Trophoblast cell (in vitro differentiated cells and primary cell): Measurements from ENCODE around the gene OSBPL8.

Experiments used
- DNase-seq, 2 donors: peaks; one replicate each; pipeline ENCODE4 v3.0.0-alpha.2; 2016
- H2AFZ ChIP-seq: 2 replicates; pipeline ENCODE4 v1.6.1; 2013; ENCODE audit warnings: low read length, moderate library complexity, mild to moderate bottlenecking; ENCODE audit not compliant: insufficient read depth, poor library complexity
- H2AK5ac ChIP-seq: 2 replicates; pipeline ENCODE4 v1.6.1; 2013; ENCODE audit warnings: mild to moderate bottlenecking, low read length
- H2BK120ac ChIP-seq: 2 replicates; pipeline ENCODE4 v1.6.1; 2013; ENCODE audit warnings: low read length, mild to moderate bottlenecking, moderate library complexity; ENCODE audit not compliant: insufficient read depth, poor library complexity
- H2BK12ac ChIP-seq: 2 replicates; pipeline ENCODE4 v1.6.1; 2013; ENCODE audit warnings: mild to moderate bottlenecking, low read length, moderate library complexity
- H2BK5ac ChIP-seq: 2 replicates; pipeline ENCODE4 v1.6.1; 2013; ENCODE audit warnings: low read length, low read depth, moderate library complexity, mild to moderate bottlenecking; ENCODE audit not compliant: poor library complexity
- H3K14ac ChIP-seq: 2 replicates; pipeline ENCODE4 v1.6.1; 2013; ENCODE audit warnings: mild to moderate bottlenecking, low read length
- H3K18ac ChIP-seq: 2 replicates; pipeline ENCODE4 v1.6.1; 2013; ENCODE audit warnings: mild to moderate bottlenecking, low read length
- H3K23ac ChIP-seq: 2 replicates; pipeline ENCODE4 v1.6.1; 2013; ENCODE audit warnings: low read length
- H3K27ac ChIP-seq: 2 replicates; pipeline ENCODE4 v1.5.1; 2013; ENCODE audit warnings: low read depth, mild to moderate bottlenecking, inconsistent platforms, low read length, moderate library complexity
- H3K27me3 ChIP-seq: 2 replicates; pipeline ENCODE4 v1.6.1; 2013; ENCODE audit warnings: inconsistent platforms, mild to moderate bottlenecking, low read length, moderate library complexity; ENCODE audit not compliant: insufficient read depth
- H3K36me3 ChIP-seq, 2 experiments: 1 replicate in 1 of 2; 2 replicates in 1 of 2; pipeline ENCODE4 v1.6.1; 2013; ENCODE audit warnings: low read length in 2 of 2, mild to moderate bottlenecking in 2 of 2, moderate library complexity in 1 of 2; ENCODE audit not compliant: insufficient read depth in 2 of 2, control insufficient read depth in 1 of 2
- H3K4ac ChIP-seq: 2 replicates; pipeline ENCODE4 v1.6.1; 2013; ENCODE audit warnings: low read depth, mild to moderate bottlenecking, low read length, moderate library complexity
- H3K4me1 ChIP-seq, 2 experiments: 1 replicate in 1 of 2; 2 replicates in 1 of 2; pipeline ENCODE4 v1.6.1; 2013; ENCODE audit warnings: low read length in 2 of 2, mild to moderate bottlenecking in 2 of 2, moderate library complexity in 1 of 2; ENCODE audit not compliant: insufficient read depth in 2 of 2, control insufficient read depth in 1 of 2
- H3K4me2 ChIP-seq: 2 replicates; pipeline ENCODE4 v1.6.1; 2013; ENCODE audit warnings: inconsistent platforms, mild to moderate bottlenecking, low read length, moderate library complexity
- H3K4me3 ChIP-seq: 2 replicates; pipeline ENCODE4 v1.5.1; 2013; ENCODE audit warnings: mild to moderate bottlenecking, low read depth, low read length, inconsistent platforms
- H3K79me1 ChIP-seq: one replicate; pipeline ENCODE4 v1.6.1; 2013; ENCODE audit warnings: low read length
- H3K79me2 ChIP-seq: 2 replicates; pipeline ENCODE4 v1.6.1; 2013; ENCODE audit warnings: low read length, mild to moderate bottlenecking; ENCODE audit not compliant: control insufficient read depth, insufficient read depth, poor library complexity
- H3K9ac ChIP-seq: 2 replicates; pipeline ENCODE4 v1.6.1; 2013; ENCODE audit warnings: mild to moderate bottlenecking, low read length
- H3K9me3 ChIP-seq: 2 replicates; pipeline ENCODE4 v1.6.1; 2013; ENCODE audit warnings: low read depth, mild to moderate bottlenecking, control low read depth, inconsistent platforms, low read length; ENCODE audit not compliant: insufficient read depth
- H4K12ac ChIP-seq: 2 replicates; pipeline ENCODE4 v1.6.1; 2013; ENCODE audit warnings: low read depth, mild to moderate bottlenecking, low read length, moderate library complexity
- H4K8ac ChIP-seq: 2 replicates; pipeline ENCODE4 v1.6.1; 2013; ENCODE audit warnings: low read depth, mild to moderate bottlenecking, low read length, moderate library complexity
- H4K91ac ChIP-seq: one replicate; pipeline ENCODE4 v1.6.1; 2013; ENCODE audit warnings: low read depth, mild to moderate bottlenecking, low read length, moderate library complexity
- WGBS: extraction: QIAGEN DNeasy Blood & Tissue Kit; methylation state at CpG from one replicate; pipeline ENCODE4 v1.1.7; 2013; ENCODE audit warnings: missing lambda C conversion rate; ENCODE audit not compliant: insufficient read length, insufficient coverage; ENCODE audit errors: extremely low coverage; 5-methylcytosine and 5-hydroxymethylcytosine counted together

The OSBPL8 gene

DNA sequence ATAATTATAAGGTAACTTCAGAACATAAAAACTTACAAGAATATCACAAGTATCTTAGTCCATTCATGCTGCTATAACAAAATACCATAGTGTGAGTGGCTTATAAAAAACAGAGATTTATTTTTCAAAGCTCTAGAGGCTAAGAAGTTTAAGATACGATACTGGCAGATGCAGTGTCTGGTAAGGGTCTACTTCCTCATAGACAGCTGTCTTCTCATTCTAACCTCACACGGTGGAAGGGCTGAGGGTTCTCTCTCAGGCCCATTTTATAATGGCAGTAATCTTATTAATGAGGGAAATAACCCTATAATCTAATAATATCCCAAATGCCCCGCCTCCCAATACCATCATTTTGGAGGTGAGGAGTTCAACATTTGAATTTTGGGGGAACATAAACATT, 23.7 kb upstream of the OSBPL8 start:
- Histone ChIP-seq H3K79me1 (no peaks in the 10 kb centered on the region), H3K27ac (no peak overlapping the region), H3K27me3 (no peaks in the 10 kb centered on the region), H4K8ac (no peak overlapping the region), H4K12ac (no peak overlapping the region), H3K23ac (no peak overlapping the region), H3K4ac (no peak overlapping the region), H3K36me3 (no peaks in the 10 kb centered on the region), H3K4me2 (no peak overlapping the region), H3K79me2 (no peaks in the 10 kb centered on the region), H3K14ac (no peak overlapping the region), H3K4me3 (no peak overlapping the region), H3K4me1 (no peaks in the 10 kb centered on the region), H3K9me3 (no peaks in the 10 kb centered on the region), H2AFZ (no peak overlapping the region), H2AK5ac (no peak overlapping the region), H4K91ac (no peak overlapping the region), H2BK12ac (no peak overlapping the region), H2BK120ac (no peak overlapping the region), H2BK5ac (no peak overlapping the region), H3K9ac (no peak overlapping the region), H3K18ac (no peak overlapping the region)
- DNase-seq: no peak
- no CpG with 5 or more reads among the region's 3 CpGs for WGBS

GRCh38 chr12:76573840-76574373, 14.3 kb upstream of the OSBPL8 start:
- no CpG with 5 or more reads among the region's 1 CpG for WGBS
- Histone ChIP-seq H3K23ac (no peak overlapping the region), H3K14ac (no peak overlapping the region), H3K4me2 (no peak overlapping the region), H2AK5ac (no peak overlapping the region), H3K4me1 (no peaks in the 10 kb centered on the region), H3K27me3 (no peaks in the 10 kb centered on the region), H3K4me3 (no peak overlapping the region), H4K8ac (no peak overlapping the region), H3K9me3 (peaks cover 3% of the 10 kb centered on the region), H3K27ac (no peak overlapping the region), H3K79me2 (no peaks in the 10 kb centered on the region), H2BK12ac (no peak overlapping the region), H3K4ac (no peak overlapping the region), H2AFZ (no peak overlapping the region), H3K18ac (no peak overlapping the region), H2BK5ac (no peak overlapping the region), H3K79me1 (no peaks in the 10 kb centered on the region), H2BK120ac (no peak overlapping the region), H4K12ac (no peak overlapping the region), H3K36me3 (no peaks in the 10 kb centered on the region), H3K9ac (no peak overlapping the region), H4K91ac (no peak overlapping the region)
- no peak for DNase-seq

DNA sequence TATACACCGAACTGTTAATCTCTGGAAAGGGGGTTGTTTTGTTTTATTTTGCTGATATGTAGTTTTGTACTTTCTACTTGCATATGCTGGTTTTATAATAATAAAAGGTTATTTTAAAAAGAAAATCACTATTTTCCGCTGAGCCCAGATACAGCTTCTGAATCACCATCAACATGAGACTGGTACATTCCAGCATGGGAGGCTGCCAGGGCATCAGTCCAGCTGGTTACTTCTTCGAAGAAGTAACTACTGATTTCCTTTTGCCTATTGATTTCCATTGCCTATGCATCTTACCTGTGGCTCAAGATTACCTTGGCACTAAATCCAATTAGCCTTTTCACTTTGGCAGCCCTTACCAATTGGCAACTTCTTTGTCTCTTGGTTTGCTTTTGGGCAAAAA, 11.7 kb upstream of the OSBPL8 start:
- no peak overlapping the region for H3K9ac ChIP-seq
- no peak overlapping the region for H2AFZ ChIP-seq
- H3K79me2 ChIP-seq: no peaks in the 10 kb centered on the region
- no peak overlapping the region for H2AK5ac ChIP-seq
- no peak overlapping the region for H3K23ac ChIP-seq
- peaks cover 3% of the 10 kb centered on the region for H3K9me3 ChIP-seq
- no peak overlapping the region for H2BK5ac ChIP-seq
- no peak overlapping the region for H3K4ac ChIP-seq
- WGBS: no CpG with 5 or more reads among the region's 3 CpGs
- no peaks in the 10 kb centered on the region for H3K36me3 ChIP-seq
- H3K27ac ChIP-seq: no peak overlapping the region
- H2BK12ac ChIP-seq: no peak overlapping the region
- no peak overlapping the region for H4K12ac ChIP-seq
- no peak for DNase-seq
- H4K8ac ChIP-seq: no peak overlapping the region
- H3K4me2 ChIP-seq: no peak overlapping the region
- H3K14ac ChIP-seq: no peak overlapping the region
- no peak overlapping the region for H2BK120ac ChIP-seq
- no peaks in the 10 kb centered on the region for H3K4me1 ChIP-seq
- H3K79me1 ChIP-seq: no peaks in the 10 kb centered on the region
- H3K4me3 ChIP-seq: no peak overlapping the region
- H3K18ac ChIP-seq: no peak overlapping the region
- H3K27me3 ChIP-seq: no peaks in the 10 kb centered on the region
- no peak overlapping the region for H4K91ac ChIP-seq

DNA sequence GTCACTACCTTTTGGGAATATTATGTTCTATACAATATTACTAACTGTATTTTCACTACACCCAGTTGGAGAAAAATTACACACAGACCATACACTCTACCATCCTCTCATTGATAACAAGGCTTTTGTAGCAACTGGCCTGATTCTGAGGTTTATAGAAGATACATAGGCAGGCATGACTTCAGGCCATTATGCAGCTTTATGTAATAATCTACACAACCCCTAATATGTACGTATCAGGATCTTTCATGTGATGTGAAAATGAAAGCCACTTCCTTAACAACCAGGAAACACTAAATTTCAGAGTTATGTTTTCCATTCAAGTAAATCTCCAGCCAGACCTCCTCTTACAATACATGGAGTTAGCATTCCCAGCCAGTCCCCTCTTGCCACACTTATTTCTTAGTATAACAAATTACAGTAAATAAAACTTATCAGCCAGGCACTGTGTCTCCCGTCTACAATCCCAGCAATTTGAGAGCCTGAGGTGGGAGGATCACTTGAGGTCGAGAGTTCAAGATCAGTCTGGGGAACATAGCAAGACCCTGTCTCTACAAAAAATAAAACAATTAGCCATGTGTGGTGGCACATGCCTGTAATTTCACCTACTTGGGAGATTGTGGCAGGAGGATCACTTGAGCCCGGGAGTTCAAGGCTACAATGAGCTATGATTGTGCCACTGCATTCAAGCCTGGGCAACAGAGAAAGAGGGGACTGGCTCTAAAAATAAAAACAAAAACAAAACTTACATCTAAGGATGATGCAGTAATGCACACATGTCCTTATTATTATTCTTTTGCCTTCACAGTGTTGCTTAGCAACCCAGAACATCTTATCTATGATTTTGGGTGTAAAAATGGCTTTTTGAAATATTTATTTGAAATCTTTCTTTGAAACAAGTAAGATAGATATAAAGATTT, 10.4 kb upstream of the OSBPL8 start:
- DNase-seq: no peak
- no peaks in the 10 kb centered on the region for H3K79me1 ChIP-seq
- no peak overlapping the region for H3K4me3 ChIP-seq
- no peak overlapping the region for H3K23ac ChIP-seq
- H4K8ac ChIP-seq: no peak overlapping the region
- H3K4ac ChIP-seq: no peak overlapping the region
- no peak overlapping the region for H4K91ac ChIP-seq
- no peak overlapping the region for H2BK120ac ChIP-seq
- no peak overlapping the region for H4K12ac ChIP-seq
- no peaks in the 10 kb centered on the region for H3K4me1 ChIP-seq
- no peaks in the 10 kb centered on the region for H3K27me3 ChIP-seq
- no peak overlapping the region for H3K9ac ChIP-seq
- no peaks in the 10 kb centered on the region for H3K36me3 ChIP-seq
- no peak overlapping the region for H2BK5ac ChIP-seq
- no peak overlapping the region for H3K27ac ChIP-seq
- H3K79me2 ChIP-seq: no peaks in the 10 kb centered on the region
- H3K18ac ChIP-seq: no peak overlapping the region
- no peak overlapping the region for H2AK5ac ChIP-seq
- H2BK12ac ChIP-seq: no peak overlapping the region
- H3K9me3 ChIP-seq: peaks cover 3% of the 10 kb centered on the region
- no peak overlapping the region for H3K4me2 ChIP-seq
- no peak overlapping the region for H2AFZ ChIP-seq
- no CpG with 5 or more reads among the region's 4 CpGs for WGBS
- no peak overlapping the region for H3K14ac ChIP-seq
